ENCODE results near the gene NOS3. TPM values are rescaled to one million over a fixed set of nuclear protein-coding genes. Genes with fewer than 3 reads are reported as not detected.

Gene NOS3
- total and polyA plus RNA-seq, 7 donors, result 1.4 to 13.2 (median 5.8) TPM

- intact Hi-C loops (cut with DNase I), result no loop called here
- Histone ChIP-seq H3K9me3 (no peaks in the 10 kb centered on the region), H3K27ac (no peak overlapping the region), H3K36me3 (ENCODE audit: insufficient read depth in 1 of 2, low read depth in 1 of 2) (no peaks in the 10 kb centered on the region), H3K27me3 (ENCODE audit: insufficient read depth in 3 of 3, low read length in 2 of 3) (peaks cover 0 to 5% (median 3%) of the 10 kb centered on the region in 3 donors), H3K4me1 (no peaks in the 10 kb centered on the region), H3K4me3 (no peak overlapping the region)
- ATAC-seq, result no peak
- 96 to 98% (median 98%) methylated on average over 28 of the region's 28 CpGs for WGBS, 3 donors
- DNase-seq, result peak in 1 of 2 donors; percentile 33
- TF ChIP-seq CTCF (IDR thresholded peaks at IDR 0.05), result no peak
These were observed 39.3 kb upstream of the NOS3 start for GRCh38 chr7:150951521-150951920.

DNA sequence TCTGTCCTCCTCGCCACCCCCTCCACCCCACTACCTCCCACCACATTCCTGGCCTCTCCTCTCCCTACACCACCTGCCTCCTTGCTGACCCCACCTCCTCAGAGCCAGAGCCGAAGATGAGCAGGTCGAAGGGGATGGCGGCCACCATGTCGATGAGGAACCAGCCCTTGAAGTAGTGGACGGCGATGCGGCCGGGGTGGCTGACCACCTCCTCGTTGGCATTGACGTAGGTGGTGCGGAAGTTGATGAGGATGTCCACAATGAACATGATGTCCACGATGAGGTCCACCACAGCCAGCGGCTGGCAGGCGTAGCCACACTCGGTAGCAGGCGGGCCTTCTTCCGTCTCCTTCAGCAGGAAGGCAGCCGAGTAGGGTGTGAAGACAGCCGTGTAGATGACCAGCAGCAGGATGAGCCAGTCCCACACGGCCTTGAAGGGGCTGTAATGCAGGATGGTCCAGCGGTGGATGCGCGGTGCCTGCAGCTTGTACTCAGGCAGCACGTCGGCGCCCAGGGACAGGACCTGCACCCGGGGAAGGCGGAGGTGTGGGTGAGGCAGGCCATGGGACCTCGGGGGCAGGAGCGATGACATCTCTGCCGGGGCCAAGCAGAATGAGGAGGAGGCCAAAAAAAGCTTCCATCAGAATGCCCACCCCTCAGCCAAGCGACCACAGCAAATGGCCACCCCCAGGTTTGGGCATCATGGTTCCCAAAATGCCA, 38.3 kb upstream of the NOS3 start:
- no peaks in the 10 kb centered on the region for H3K9me3 ChIP-seq
- H3K4me3 ChIP-seq, result no peak overlapping the region
- ATAC-seq (no peak), DNase-seq (peak in 1 of 2 donors; percentile 48)
- no peaks in the 10 kb centered on the region for H3K36me3 ChIP-seq (ENCODE audit: insufficient read depth in 1 of 2, low read depth in 1 of 2)
- no peak for TF ChIP-seq CTCF (IDR thresholded peaks at IDR 0.05)
- intact Hi-C loops (cut with DNase I), result no loop called here
- no peaks in the 10 kb centered on the region for H3K4me1 ChIP-seq
- H3K27ac ChIP-seq, result no peak overlapping the region
- 89 to 92% (median 91%) methylated on average over 33 of the region's 33 CpGs for WGBS, 3 donors
- H3K27me3 ChIP-seq (ENCODE audit: insufficient read depth in 3 of 3, low read length in 2 of 3), result peaks cover 0 to 9% (median 3%) of the 10 kb centered on the region in 3 donors

- Histone ChIP-seq H3K27ac (no peak overlapping the region), H3K4me3 (no peak overlapping the region), H3K9me3 (no peaks in the 10 kb centered on the region), H3K4me1 (no peaks in the 10 kb centered on the region), H3K36me3 (ENCODE audit: insufficient read depth in 1 of 2, low read depth in 1 of 2) (no peaks in the 10 kb centered on the region), H3K27me3 (ENCODE audit: insufficient read depth in 3 of 3, low read length in 2 of 3) (peaks cover 0 to 10% (median 2%) of the 10 kb centered on the region in 3 donors)
- ATAC-seq (no peak), DNase-seq (peak in 1 of 2 donors; percentile 17)
- no peak for TF ChIP-seq CTCF (IDR thresholded peaks at IDR 0.05)
- WGBS, 3 donors, result 91 to 93% (median 91%) methylated on average over 17 of the region's 17 CpGs
- intact Hi-C loops (cut with DNase I), result no loop called here
These were observed 37.5 kb upstream of the NOS3 start for GRCh38 chr7:150953061-150953997.

- DNase-seq (no peak), ATAC-seq (no peak)
- H3K4me1 ChIP-seq, result no peaks in the 10 kb centered on the region
- no peaks in the 10 kb centered on the region for H3K9me3 ChIP-seq
- intact Hi-C loops (cut with DNase I), result no loop called here
- H3K4me3 ChIP-seq, result no peak overlapping the region
- H3K36me3 ChIP-seq (ENCODE audit: insufficient read depth in 1 of 2, low read depth in 1 of 2), result no peaks in the 10 kb centered on the region
- peaks cover 0 to 13% (median 0%) of the 10 kb centered on the region in 3 donors for H3K27me3 ChIP-seq (ENCODE audit: insufficient read depth in 3 of 3, low read length in 2 of 3)
- TF ChIP-seq CTCF (IDR thresholded peaks at IDR 0.05), result no peak
- no peak overlapping the region for H3K27ac ChIP-seq
- WGBS, 3 donors, result 79 to 89% (median 83%) methylated on average over 6 to 9 of the region's 9 CpGs
These were observed 36.4 kb upstream of the NOS3 start for GRCh38 chr7:150954201-150954985.

Measured in psoas muscle (tissue), 8 donors.